Measurements from ENCODE around the gene CCDC32.
"Not testable (repeated sequence)": the region's sequence is repeated elsewhere in the genome, so short reads cannot be mapped to it uniquely, and the experiment has no call there.

The CCDC32 gene

DNA sequence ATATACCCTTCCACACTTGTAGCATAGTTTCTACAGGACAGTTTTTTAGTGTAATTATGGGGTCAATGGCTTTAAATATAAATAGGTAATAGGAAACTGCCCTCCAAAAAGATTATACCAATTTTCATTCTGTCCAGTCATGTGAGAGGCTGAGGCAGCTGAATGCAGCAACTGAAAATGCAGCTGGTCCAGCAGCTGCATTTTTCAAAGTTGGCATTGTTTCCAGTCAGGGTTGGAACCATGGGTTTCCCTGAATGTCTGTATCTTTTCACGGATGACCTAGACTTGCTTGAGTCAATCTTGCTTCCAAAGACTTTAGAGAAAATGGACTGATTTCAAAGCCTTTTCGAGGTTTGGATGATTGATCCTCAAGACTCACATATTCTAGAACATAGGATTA lies 19.3 kb upstream of the CCDC32 start:
- DNase-seq (ENCODE audit: low spot score), result no peak
- TF ChIP-seq, protein P1, sequence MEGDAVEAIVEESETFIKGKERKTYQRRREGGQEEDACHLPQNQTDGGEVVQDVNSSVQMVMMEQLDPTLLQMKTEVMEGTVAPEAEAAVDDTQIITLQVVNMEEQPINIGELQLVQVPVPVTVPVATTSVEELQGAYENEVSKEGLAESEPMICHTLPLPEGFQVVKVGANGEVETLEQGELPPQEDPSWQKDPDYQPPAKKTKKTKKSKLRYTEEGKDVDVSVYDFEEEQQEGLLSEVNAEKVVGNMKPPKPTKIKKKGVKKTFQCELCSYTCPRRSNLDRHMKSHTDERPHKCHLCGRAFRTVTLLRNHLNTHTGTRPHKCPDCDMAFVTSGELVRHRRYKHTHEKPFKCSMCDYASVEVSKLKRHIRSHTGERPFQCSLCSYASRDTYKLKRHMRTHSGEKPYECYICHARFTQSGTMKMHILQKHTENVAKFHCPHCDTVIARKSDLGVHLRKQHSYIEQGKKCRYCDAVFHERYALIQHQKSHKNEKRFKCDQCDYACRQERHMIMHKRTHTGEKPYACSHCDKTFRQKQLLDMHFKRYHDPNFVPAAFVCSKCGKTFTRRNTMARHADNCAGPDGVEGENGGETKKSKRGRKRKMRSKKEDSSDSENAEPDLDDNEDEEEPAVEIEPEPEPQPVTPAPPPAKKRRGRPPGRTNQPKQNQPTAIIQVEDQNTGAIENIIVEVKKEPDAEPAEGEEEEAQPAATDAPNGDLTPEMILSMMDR (IDR thresholded peaks at IDR 0.05; ENCODE audit: extremely low read depth, missing control alignments), result no peak

DNA sequence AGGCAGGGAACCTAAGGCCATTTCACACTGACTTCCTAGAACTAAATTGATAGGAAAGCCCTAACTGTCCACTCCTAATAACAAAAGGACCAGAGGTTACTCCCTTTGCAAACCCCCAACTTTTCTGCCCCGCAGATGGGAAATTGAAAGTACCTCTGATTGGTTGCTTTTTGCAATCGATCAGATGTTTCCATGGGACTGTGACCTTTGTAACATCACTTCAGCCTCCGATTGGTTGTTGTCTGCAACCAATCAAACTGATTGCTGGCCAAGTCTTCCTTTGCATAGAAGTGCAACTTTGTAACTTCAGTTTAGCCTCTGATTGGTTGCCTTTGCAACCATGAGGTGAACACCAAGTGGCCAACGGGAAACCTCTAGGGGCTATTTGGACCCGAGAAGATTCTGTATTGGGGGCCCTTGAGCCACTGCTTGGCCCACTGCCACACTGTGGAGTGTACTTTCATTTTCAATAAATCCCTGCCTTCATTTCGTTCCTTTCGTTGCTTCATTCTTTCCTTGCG lies 17.9 kb upstream of the CCDC32 start:
- TF ChIP-seq, protein P1 (IDR thresholded peaks at IDR 0.05; ENCODE audit: extremely low read depth, missing control alignments), result no peak
- DNase-seq (ENCODE audit: low spot score), result no peak

DNA sequence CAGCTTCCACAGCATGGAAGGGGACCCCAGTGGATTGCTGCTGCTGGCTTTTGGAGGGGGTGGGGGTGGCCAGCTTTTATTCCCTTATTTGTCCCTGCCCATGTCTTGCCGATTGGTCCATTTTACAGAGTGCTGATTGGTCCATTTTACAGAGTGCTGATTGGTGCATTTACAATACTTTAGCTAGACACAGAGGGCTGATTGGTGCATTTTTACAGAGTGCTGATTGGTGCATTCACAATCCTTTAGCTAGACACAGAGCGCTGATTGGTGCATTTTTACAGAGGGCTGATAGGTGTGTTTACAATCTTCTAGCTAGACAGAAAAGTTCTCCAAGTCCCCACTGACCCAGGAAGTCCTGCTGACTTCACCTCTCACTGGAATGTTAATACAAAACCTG lies 17.0 kb upstream of the CCDC32 start:
- DNase-seq (ENCODE audit: low spot score), result not testable (repeated sequence)

DNA sequence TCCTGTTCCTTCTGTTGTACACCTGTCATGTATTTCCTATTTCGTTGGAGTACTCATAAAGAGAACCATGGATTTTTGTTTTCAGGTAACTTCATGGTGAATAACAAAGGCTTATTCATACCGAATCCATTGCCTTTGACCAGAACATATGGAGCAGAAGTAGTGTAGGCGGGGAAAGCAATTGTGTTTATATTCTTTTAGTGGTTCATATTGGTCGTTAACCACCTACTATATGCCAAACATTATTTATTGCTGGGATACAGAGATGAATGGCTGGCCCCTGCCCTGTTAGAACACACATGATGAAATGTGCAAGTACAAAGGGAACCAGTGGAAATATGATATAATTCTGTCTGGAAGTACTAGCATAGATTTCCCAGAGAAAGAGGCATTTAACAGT lies 14.1 kb upstream of the CCDC32 start:
- no peak for DNase-seq (ENCODE audit: low spot score)

DNA sequence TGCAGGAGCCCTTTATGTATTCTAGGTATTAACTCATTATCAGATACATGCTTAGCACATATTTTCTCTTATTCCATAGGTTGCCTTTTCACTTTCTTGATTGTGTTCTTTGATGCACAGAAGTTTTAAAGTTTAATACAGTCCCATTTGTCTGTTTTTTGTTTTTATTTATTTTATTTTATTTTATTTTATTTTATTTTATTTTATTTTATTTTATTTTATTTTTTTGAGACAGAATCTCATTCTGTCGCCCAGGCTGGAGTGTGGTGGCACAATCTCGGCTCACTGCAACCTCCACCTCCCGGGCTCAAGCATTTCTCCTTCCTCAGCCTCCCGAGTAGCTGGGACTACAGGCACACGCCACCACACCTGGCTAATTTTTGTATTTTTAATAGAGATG lies 12.1 kb upstream of the CCDC32 start:
- not testable (repeated sequence) for DNase-seq (ENCODE audit: low spot score)

More for the DNA sequence above, 14.1 kb upstream of the CCDC32 start:
- TF ChIP-seq, protein P1 (IDR thresholded peaks at IDR 0.05; ENCODE audit: extremely low read depth, missing control alignments), result no peak

DNA sequence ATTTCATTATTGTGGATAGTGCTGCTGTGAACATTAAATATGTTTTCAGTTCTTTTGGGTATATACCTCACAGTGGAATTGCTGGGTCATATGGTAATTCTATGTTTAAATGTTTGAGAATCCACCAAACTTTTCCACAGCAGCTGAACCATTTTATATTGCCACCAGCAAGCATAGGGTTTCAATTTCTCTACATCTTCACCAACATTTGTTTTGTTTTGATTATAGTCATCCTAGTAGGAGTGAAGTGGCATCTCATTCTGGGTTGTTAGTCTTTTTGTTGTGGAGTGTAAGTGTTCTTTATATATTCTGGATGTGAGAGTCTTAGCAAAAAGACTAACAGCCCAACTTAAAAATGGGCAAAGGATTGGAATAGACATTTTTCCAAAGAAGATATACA lies 10.3 kb upstream of the CCDC32 start:
- TF ChIP-seq, protein P1 (IDR thresholded peaks at IDR 0.05; ENCODE audit: extremely low read depth, missing control alignments), result no peak
- no peak for DNase-seq (ENCODE audit: low spot score)

DNA sequence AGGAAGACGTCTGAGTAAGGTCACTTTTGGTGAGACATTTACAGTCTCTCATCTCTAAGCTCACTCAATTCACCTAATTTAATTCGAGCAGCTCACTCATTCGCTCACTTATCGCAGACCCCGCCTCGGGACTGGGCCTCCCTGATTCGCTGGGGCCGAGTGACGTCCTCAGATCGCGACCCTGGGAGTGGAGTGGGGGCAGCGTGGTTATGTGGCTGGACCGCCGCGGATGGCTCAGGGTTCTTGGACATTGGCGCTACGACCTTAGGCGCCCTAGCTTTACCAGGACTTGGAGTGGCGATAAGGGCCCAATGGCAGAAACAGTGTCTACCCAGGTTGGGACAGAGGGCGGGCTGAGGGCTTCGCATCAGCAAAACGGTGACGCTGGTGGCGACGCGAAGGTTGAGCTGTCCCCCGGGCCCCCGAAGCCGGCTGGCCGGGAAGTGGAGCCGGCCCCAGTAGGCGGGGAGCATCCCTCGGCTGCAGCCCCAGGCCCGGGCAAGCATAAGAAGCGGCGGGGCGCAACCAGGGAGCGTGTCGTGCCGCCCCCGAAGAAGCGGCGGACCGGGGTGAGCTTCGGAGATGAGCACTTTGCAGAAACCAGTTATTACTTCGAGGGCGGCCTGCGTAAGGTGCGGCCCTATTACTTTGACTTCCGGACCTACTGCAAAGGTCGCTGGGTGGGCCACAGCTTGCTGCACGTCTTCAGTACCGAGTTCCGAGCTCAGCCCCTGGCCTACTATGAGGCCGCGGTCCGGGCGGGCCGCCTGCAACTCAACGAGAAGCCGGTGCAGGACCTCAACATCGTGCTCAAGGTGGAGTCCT lies 4.5 kb upstream of the CCDC32 start, which contains the start of gene RPUSD2:
RPUSD2 (plus strand) TSS at position 171 of the 825 bp plus-strand sequence; CDS start at position 210, 39 bp downstream.
- peak; percentile 93 for DNase-seq (ENCODE audit: low spot score)
- TF ChIP-seq, protein P1 (IDR thresholded peaks at IDR 0.05; ENCODE audit: extremely low read depth, missing control alignments), result no peak

DNA sequence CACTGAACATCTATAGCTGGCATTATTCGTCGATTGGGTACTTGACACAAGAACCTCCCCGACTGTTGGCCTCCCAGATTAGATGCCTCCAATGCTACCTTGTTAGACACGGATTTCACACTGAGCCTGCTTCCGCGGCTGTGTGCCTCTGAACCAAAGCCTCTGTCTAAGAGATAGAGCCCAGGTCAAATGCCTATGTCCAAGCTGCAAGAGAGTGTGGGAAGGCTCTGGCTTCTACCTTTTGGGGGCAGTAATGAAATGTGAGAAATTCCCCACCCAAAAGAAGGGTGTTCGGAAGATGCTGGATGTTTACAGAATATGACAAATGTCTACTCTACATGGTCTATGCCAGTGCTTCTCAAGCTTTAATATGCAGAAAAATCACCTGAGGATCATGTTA lies 2.3 kb upstream of the CCDC32 start:
- TF ChIP-seq, protein P1 (IDR thresholded peaks at IDR 0.05; ENCODE audit: extremely low read depth, missing control alignments), result peak; percentile 16
- DNase-seq (ENCODE audit: low spot score), result peak; percentile 36

Data from GM20000 (cell line).